Measurements from ENCODE around the gene CADM2.
"Not testable (repeated sequence)": the region's sequence is repeated elsewhere in the genome, so short reads cannot be mapped to it uniquely, and the experiment has no call there.

The CADM2 gene

DNA sequence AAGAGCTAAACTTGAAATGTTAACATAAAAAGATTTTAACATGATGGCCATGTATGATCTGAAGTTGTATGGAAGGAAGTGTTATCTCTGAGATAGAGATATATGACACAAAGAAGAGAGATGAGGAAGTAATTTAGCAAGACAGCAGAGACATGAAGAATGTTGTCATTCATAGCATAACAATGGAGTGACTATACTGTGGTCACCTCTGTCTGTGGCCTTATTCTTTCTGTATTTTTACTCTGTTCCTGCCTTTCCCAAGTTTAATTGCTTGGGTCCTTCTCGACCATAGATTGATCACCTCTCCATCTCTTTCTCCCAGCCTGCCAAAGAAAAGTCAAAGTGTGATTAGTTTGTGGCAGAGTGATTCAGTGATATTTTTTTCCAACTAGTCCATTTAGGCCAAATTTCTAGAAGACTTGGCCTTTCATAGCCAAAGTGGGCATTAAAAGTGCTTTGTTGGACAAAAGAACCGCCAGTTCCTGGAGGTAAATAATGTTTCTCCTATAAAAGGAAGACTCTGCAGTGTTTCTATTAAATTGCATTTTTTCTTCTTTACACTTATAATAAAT lies 711.9 kb downstream of the CADM2 start:
- DNase-seq (ENCODE audit: low spot score) = no peak

- DNase-seq (ENCODE audit: low spot score) = no peak
These were observed 714.0 kb downstream of the CADM2 start for GRCh38 chr3:85672761-85673160.

DNA sequence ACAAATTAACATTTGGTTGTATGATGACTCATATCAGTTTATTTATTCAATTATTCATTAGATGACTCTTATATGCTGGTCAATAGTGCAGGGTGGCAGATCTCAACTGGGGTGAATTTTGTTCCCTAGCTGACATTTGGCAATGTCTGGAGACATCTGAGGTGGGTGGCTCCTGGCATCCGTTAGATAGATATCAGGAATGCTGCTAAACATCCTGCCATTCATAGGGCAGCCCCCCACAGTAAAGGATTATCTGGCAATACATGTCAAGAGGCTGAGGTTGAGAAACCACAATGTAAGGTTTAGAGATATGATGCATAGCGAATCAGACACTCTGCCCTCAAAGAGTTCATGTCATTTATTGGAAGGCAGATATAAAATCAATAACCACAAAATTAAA lies 719.9 kb downstream of the CADM2 start:
- DNase-seq (ENCODE audit: low spot score) = no peak

GRCh38 chr3:85681906-85682305 lies 723.1 kb downstream of the CADM2 start:
- no peak for DNase-seq (ENCODE audit: low spot score)

- DNase-seq (ENCODE audit: low spot score) = no peak
These were observed 732.4 kb downstream of the CADM2 start for GRCh38 chr3:85691196-85691595.

- no peak for DNase-seq (ENCODE audit: low spot score)
These were observed 738.4 kb downstream of the CADM2 start for GRCh38 chr3:85697156-85697555.

DNA sequence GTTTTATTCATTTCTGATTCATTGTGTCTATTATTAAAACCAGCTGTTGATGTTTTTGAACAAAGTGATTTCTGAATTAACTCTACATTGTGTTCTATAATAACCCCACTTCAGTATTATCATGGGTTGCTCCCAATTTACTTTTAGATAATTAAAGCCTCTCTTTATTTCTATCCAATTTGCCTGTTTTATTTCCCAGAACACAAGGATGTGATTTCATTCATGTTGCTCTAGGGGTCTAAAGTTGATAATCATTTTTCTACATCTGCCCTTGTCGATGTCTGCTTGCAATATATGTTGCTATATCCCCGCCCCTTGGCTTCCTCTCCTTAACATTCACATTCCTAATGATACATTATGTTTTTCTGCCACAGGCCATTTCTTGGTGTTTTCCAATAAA lies 747.3 kb downstream of the CADM2 start:
- DNase-seq (ENCODE audit: low spot score) = no peak

DNA sequence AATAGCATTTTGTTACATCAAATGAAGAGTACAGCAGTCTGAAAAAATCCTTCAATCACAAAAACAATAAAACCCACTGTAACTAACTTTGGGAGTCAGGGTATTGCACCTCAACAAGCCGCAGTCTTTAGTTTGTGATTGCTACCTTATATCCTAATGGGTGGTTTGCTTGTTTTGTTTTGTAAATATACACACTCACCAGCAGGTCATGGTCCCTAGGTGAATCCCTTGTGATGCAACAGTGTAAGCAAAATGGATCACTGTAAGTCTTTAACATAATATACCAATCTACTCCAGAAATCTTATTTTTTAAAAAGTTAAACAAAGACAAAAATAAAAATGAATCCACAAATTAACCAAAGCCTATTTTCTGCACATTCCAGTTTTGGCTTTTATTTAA lies 749.5 kb downstream of the CADM2 start:
- DNase-seq (ENCODE audit: low spot score) = not testable (repeated sequence)

DNA sequence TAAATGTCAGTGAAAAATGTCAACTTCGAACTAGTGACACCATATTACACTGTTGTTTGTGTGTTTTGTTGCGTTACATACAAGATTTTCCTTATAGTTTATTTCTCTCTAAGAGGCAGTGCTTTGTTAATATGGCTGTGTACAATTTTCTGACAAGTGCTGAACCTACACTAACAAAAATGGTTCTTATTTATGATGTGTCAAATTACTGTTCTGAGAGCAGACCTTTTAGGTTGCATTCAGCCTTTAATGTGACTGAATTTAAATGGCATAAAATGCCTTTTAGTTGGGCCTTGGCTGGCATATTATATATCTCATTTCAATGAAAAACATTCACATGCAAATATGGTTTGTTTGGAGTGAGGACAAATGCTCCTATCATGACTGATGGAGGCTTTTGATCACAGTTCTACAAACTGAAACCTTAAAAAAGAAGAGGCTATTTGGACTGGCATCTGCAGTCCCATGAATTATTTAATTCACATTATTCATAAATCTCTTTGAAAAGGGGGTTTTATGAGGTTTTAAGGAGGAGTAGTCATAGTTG lies 750.6 kb downstream of the CADM2 start:
- no peak for DNase-seq (ENCODE audit: low spot score)

DNA sequence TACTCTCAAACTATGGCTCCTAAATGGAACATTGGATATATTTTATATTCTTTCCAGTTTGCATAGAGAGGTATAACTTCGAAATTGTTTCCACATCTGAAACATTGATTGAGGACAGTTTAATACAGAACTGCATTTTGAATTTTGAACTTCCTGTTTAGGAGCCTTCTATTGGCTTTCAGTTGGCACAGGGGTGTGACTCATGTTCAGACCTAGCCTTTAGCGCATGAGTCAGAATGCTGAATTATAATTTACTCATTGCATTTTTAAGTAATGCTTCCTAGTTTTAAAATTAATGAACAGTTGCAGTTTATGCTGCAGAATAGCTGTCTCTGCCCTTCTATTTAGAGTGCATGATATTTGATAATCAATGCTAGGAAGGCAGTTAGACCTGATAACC lies 751.7 kb downstream of the CADM2 start:
- no peak for DNase-seq (ENCODE audit: low spot score)

- DNase-seq (ENCODE audit: low spot score) = no peak
These were observed 762.8 kb downstream of the CADM2 start for GRCh38 chr3:85721409-85722145.

DNA sequence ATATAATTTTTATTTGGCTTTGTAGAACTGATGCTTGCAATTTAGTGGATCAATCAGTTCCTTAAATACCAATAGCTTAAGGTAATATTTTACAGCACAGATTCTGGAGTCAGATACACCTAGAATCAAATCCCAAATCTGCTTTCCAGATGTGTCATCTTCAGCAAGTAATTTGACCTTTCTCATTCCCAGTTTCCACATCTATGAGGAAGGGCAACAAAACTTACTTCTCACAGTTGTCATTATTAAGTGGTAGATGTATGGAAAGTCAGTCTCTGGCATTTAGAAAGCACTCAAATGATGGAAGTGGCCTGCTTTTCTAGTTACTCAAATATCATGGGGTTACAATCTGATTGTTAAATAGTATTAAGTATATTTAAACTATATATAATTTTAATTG lies 767.0 kb downstream of the CADM2 start:
- DNase-seq (ENCODE audit: low spot score) = no peak

DNA sequence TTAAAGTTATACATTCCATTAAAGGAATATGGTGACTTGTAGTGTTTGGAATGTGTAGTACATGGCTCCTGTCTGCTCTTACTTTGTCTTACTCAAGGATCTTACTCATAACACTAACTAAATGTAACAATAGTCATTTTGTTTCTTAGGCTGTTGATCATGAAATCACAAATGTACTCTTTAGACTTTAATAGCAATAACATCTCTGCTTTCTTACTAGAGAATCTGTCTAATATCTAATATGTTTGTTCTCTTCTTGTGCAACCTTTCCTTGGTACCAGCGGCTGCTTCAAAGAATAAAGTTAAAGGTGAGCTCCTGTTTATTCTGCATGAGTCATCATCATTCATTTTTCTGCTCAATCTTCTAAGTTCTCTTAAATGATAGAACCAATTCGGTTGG lies 767.5 kb downstream of the CADM2 start:
- no peak for DNase-seq (ENCODE audit: low spot score)

DNA sequence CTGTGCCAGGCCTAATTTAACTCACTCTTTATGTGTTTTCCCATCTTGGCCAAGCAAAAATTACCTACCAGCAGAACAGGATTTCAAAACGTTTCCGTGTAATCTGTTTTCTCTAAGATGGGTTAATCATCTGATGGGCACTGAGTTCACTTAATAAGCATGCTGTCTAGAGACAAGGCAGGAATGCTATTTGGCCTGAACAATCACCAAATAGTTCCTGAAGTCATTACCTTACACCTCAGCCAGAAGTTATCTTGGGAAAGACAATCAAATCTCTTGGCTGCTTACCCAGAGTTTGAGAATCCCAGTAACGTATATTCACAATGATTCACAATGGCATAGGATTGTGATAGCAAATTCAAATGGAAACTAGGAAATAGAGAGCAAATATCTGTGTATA lies 779.1 kb downstream of the CADM2 start:
- DNase-seq (ENCODE audit: low spot score) = no peak

DNA sequence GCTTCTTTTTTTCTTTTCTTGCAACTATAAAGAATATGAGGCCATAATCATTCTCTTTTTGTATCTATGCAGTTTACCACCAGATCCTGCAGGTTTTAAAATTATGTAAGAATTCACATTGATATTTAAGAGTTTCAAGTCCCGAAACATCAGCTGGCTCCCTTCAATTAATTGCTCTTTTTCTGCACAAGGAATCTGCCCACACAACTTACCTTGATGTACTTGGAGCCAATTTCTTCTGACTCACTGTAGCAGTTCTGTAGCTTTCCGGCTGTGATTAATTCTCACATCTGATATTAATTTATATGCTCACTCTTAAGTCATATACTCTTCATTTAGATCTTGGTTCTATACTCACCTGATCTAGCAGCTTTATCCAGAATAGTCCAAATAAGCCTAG lies 781.8 kb downstream of the CADM2 start:
- no peak for DNase-seq (ENCODE audit: low spot score)

GRCh38 chr3:85758442-85758841 lies 799.7 kb downstream of the CADM2 start:
- no peak for DNase-seq (ENCODE audit: low spot score)

- DNase-seq (ENCODE audit: low spot score) = no peak
These were observed 801.6 kb downstream of the CADM2 start for GRCh38 chr3:85760342-85760741.

DNA sequence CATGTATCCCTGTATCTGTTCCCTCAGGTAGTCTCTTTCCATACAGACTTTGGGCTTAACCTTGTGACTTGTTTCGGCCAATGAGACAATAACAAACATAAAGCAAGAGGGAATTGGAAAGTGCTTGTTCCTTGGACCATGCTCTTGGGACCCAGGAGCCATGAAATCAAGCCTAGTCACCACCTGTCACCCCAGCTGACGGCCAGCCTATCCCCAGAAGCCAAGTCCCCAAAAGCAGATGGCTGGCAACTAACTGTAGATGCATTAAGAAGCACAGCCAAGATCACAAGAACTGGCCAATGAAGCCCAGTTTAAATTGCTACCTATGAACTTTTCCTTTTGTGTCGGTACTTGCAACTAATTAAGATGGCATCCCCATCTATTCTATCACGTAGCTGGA lies 822.0 kb downstream of the CADM2 start:
- DNase-seq (ENCODE audit: low spot score) = no peak

- DNase-seq (ENCODE audit: low spot score) = no peak
These were observed 823.0 kb downstream of the CADM2 start for GRCh38 chr3:85781806-85782205.

- DNase-seq (ENCODE audit: low spot score) = no peak
These were observed 824.5 kb downstream of the CADM2 start for GRCh38 chr3:85783291-85783690.

DNA sequence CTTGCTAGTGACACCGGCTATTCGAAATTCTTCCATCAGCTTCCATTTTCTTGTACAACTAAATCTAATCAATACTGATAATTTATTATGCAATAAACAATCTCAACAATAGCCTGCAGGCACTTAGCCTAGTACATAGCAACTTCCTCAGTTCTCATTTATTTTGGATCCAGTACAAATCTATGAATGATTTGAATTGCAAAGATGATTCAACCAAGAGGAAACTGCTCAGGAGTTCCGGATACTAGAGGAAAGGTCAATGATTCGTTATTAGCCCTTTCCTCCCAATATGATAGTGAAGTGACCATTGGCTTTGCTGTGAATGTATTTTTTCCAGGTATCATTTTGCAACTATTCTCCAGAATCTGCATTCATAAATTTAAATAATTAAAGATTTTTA lies 827.0 kb downstream of the CADM2 start:
- no peak for DNase-seq (ENCODE audit: low spot score)

DNA sequence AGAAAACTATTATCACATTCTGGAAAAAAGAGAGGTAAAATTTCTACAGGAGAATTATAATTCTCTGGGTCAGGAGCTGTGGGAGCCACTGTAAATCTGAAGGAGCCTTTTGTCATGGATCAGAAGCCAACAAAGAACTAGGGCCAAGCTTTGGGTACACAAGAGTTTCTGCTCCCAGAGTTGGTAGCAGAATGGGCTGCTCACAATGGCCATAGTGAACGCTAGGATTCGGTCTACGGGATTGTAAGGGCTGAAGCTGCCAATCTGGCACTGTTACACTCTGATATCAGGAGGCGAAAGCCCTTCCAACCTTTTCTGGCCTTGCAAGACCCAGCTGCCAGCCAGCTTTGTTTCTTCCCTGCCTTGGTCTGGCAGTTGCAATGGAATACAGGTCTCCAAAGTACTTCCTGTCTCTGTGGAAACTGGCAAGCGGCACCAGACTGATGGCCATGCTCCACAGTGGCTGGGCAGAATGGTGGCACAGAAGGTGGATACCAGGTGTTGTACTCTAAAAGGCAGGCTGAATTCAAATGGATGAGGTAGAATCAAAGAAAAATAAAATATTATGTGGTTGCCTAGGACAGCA lies 831.7 kb downstream of the CADM2 start:
- DNase-seq (ENCODE audit: low spot score) = no peak

DNA sequence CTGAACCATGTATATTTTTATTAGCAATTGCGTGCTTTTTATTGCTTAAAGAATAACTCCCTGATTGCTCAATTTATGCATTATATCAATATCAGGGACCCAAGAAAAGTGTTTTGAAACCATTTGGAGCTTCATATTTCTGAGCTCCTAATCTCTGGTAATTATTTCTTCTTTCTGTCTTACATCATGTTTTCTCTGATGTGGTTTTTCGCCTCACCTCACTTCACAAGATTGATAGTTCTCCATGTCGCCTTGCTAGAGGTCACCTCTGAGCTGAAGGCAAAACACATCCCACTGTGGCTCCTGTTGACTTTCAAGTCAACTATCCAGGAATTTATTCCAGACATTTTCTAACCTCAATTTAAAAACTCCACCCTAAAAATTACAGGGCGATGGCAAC lies 837.4 kb downstream of the CADM2 start:
- DNase-seq (ENCODE audit: low spot score) = no peak

DNA sequence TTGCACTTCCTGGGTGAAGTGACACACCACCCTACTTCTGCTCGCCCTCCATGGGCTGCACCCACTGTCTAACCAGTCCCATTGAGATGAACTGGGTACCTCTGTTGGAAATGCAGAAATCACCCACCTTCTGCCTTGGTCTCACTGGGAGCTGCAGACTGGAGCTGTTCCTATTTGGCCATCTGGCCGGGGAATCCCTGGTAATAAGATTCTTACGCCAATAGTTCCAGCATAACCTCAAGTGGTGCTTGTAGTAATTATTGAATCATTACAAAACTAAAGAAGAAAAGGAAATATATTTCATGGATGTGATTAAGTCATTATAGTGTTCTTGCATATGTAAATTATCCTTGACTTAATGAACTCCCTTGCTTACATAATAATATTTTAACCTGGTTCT lies 841.9 kb downstream of the CADM2 start:
- DNase-seq (ENCODE audit: low spot score) = no peak

Data from hematopoietic multipotent progenitor cell treated with erythropoietin and hydrocortisone succinate and interleukin-3 and kit ligand, for 15 days (in vitro differentiated cells).